Immature natural killer cell (primary cell): Measurements from ENCODE around the gene PDPK1. TPM values are rescaled to one million over a fixed set of nuclear protein-coding genes. Genes with fewer than 3 reads are reported as not detected.

Experiments used
- DNase-seq, 3 donors: peaks; one replicate each; pipeline ENCODE4 v3.0.0; 2022; ENCODE audit warnings: mixed read lengths in 1 of 3
- H3K27ac Mint-ChIP-seq, 6 donors: one replicate each; pipeline ENCODE4 v1.8.0; 2020; ENCODE audit warnings: mixed read lengths in 6 of 6, mild to moderate bottlenecking in 5 of 6, inconsistent platforms in 4 of 6, moderate library complexity in 3 of 6
- H3K27me3 Mint-ChIP-seq, 3 donors: one replicate each; pipeline ENCODE4 v1.8.0; 2020 to 2021; ENCODE audit warnings: low read depth in 3 of 3, mild to moderate bottlenecking in 3 of 3, mixed read lengths in 3 of 3, moderate library complexity in 3 of 3, inconsistent platforms in 1 of 3
- H3K36me3 Mint-ChIP-seq, 3 donors: one replicate each; pipeline ENCODE4 v1.8.0; 2020; ENCODE audit warnings: mixed read lengths in 3 of 3, inconsistent platforms in 2 of 3, mild to moderate bottlenecking in 2 of 3
- H3K4me1 Mint-ChIP-seq, 2 donors: one replicate each; pipeline ENCODE4 v1.8.0; 2020; ENCODE audit warnings: inconsistent platforms in 2 of 2, mild to moderate bottlenecking in 2 of 2, mixed read lengths in 2 of 2, moderate library complexity in 1 of 2
- H3K4me3 Mint-ChIP-seq, 5 donors: one replicate each; pipeline ENCODE4 v1.8.0; 2020; ENCODE audit warnings: mild to moderate bottlenecking in 5 of 5, mixed read lengths in 5 of 5, inconsistent platforms in 3 of 5, moderate library complexity in 3 of 5
- H3K9me3 Mint-ChIP-seq, 6 donors: one replicate each; pipeline ENCODE4 v1.8.0; 2020; ENCODE audit warnings: mild to moderate bottlenecking in 6 of 6, mixed read lengths in 6 of 6, inconsistent platforms in 4 of 6, moderate library complexity in 3 of 6
- polyA plus RNA-seq, 3 donors: library from polyadenylated mRNA; unstranded; fragments of 300-500 nt; fragmentation: Illumina TruSeq; gene quantifications; one replicate each; pipeline ENCODE4 v1.2.3, GENCODE V29; 2021

Gene PDPK1
- polyA plus RNA-seq, result 10 to 100 TPM; 26.3 to 48.8 (median 27.1) TPM

DNA sequence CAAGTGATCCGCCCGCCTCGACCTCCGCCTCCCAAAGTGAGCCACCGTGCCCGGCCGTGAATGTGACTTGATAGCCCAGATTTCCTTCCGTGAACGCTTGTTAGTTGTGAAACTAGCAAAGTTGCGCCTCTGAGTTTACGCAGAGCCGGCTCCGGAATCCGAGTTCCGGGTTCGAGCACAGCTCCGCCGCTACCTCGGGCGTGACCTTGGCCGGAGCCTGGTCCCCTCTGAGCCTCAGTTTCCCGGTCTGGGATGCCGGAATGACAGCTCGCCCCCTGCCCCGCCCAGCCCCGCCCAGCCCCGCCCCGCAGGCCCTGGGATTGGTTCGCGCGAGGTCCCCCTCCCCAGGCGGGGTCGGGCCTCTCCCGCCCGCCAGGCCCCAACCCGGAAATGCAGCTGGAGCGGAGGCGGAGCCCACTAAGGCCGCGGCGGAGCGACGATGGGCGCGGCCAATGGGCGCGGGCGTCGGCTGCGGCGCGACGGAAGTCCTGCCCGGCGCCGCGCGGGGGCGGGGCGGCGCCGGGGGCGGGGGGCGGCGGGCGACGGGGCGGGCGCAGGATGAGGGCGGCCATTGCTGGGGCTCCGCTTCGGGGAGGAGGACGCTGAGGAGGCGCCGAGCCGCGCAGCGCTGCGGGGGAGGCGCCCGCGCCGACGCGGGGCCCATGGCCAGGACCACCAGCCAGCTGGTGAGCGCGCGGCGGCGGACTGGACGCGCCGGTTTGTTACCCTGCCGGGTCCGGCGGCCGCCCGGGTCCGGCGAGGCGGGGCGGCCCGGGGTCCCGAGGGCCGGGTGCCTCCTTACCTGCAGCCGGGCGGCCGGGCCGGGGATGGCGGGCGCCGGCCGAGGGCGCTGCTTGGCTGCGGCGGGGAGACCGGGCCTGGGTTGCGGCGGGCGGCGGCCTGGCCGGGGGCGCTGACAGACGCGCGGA is at the start of gene PDPK1:
PDPK1 (plus strand) TSS at position 571 of the 929 bp plus-strand sequence; CDS start at position 663, 92 bp downstream.
- DNase-seq, result peak; percentile 93 to 97 (median 96)
- peak within 1 kb of the TSS; percentile 91 to 97 (median 94) for H3K27ac Mint-ChIP-seq
- peaks cover 0 to 3% (median 0%) of the 10 kb centered on the region in 6 donors for H3K9me3 Mint-ChIP-seq
- no peaks in the 10 kb centered on the region for H3K36me3 Mint-ChIP-seq
- peaks cover 20 to 23% (median 20%) of the 10 kb centered on the region in 3 donors for H3K27me3 Mint-ChIP-seq
- H3K4me1 Mint-ChIP-seq, result peaks cover 52 to 56% of the 10 kb centered on the region in 2 donors
- peak within 1 kb of the TSS; percentile 81 to 94 (median 91) for H3K4me3 Mint-ChIP-seq

DNA sequence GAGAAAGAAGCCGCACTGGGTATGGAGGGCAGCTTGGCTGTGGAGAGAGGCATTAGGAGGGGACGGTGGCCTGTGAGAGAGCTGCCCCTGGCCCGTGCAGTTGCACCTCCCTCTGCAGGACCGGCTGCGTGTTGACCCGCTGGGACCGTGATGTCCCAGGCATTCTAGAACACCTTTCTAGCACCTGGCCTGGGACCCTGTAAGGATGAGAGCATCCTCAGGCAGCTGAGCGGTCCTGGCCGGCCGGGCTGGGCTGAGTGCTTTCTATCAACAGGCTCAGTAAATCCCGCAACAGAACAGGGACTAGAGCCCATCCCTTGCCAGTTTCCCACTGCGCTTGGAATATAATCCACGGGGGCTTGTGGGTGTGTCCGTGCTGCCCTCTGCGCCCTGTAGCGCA is 48.2 kb upstream of the PDPK1 start:
- peaks cover 25 to 30% of the 10 kb centered on the region in 2 donors for H3K4me1 Mint-ChIP-seq
- no peaks in the 10 kb centered on the region for H3K36me3 Mint-ChIP-seq
- no peaks in the 10 kb centered on the region for H3K9me3 Mint-ChIP-seq
- no peak overlapping the region for H3K27ac Mint-ChIP-seq
- H3K4me3 Mint-ChIP-seq, result peak overlapping the region in 1 of 5 donors; percentile 33
- peaks cover 0 to 6% (median 0%) of the 10 kb centered on the region in 3 donors for H3K27me3 Mint-ChIP-seq
- no peak for DNase-seq

DNA sequence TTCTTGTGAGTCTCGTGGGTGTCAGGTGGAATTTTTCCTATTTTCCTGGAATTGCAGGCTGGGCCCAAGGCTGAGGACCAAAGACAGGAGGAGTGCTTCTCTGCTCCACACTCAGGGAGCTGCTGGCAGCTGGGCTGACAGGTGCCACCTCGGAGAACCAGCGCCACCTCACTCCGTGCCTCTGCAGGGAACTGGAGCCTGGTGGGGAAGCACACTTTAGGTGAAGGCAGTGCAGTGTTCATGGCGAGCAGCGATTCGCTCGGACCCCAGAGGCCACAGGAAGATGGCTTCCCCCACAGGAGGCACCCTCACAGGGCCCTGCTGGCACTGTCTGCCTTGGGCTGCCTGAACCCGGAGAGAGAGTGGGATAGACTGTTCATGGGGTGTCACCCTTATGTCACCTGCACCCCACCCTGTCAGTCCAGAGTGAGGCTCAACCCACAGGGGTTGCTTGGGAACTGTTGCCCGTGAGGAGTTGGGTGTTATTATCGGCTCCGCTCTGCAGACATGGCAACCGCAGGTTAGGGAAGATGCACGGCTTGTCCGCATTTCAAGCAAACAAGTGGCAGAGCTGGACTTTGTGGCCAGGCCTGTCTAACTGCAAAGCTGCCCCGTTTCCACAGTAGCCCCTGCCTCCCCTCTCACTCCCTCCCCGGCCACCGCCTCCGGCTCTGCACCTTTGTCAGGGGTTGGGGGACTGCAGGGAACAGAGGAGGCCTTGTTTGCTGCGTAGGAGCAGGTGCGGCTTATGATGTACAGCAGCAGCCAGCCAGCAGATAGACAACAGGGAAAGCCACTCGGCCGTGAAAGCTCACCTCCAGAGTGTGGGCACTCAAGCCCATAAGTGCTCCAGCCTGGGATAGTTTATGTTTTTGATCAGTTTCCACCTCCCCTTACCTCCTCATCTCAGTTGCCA is 47.4 kb upstream of the PDPK1 start:
- H3K4me1 Mint-ChIP-seq, result peaks cover 22 to 25% of the 10 kb centered on the region in 2 donors
- no peaks in the 10 kb centered on the region for H3K36me3 Mint-ChIP-seq
- no peak for DNase-seq
- H3K27ac Mint-ChIP-seq, result no peak overlapping the region
- peaks cover 0 to 2% (median 0%) of the 10 kb centered on the region in 3 donors for H3K27me3 Mint-ChIP-seq
- no peaks in the 10 kb centered on the region for H3K9me3 Mint-ChIP-seq
- no peak overlapping the region for H3K4me3 Mint-ChIP-seq

DNA sequence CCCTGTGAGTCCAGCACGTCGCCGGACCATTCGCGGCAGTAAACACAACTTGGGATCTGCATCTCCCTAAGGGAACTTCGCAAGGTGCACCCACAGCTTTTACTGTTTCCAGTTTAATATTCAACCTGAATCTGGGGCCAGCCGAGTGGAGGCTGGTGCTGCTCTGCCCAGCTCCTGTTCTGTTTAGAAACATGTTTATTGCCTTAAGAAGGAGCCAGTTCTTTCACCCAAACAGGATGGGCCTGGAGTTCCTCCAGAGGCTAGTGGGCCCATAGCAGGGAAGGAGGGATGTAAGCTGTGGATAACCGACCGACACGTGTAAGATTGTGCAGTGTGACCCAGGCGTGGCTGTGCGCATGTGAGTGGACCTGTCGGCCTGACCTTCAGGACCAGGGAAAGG is 45.5 kb upstream of the PDPK1 start:
- Mint-ChIP-seq H3K27ac (no peak overlapping the region), H3K36me3 (no peaks in the 10 kb centered on the region)
- DNase-seq, result no peak

DNA sequence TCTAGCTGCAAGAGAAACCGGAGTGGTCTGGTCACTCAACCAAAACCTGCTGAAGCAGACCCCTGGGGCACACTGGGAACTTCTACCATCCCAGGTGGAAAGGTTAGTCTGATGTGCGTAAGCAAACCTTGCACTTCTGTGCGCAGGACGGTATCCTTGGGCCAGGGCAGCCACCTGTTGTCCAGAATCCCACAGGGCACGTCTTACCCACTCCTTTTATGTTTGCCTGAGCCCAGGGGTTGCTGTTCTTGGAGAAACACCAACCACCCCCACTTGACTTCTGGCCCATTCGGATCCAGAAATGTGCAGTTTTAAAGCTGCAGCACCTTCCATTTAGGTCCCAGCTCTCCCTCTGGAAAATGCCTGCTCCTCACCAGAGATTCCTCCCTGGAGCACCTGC is 44.2 kb upstream of the PDPK1 start:
- Mint-ChIP-seq H3K36me3 (peaks cover 3 to 6% (median 6%) of the 10 kb centered on the region in 3 donors), H3K4me1 (no peaks in the 10 kb centered on the region), H3K4me3 (no peak overlapping the region), H3K27ac (no peak overlapping the region), H3K27me3 (no peaks in the 10 kb centered on the region), H3K9me3 (no peaks in the 10 kb centered on the region)
- no peak for DNase-seq

More for the DNA sequence above, 45.5 kb upstream of the PDPK1 start:
- Mint-ChIP-seq H3K4me1 (peaks cover 7 to 11% of the 10 kb centered on the region in 2 donors), H3K4me3 (no peak overlapping the region), H3K9me3 (no peaks in the 10 kb centered on the region), H3K27me3 (no peaks in the 10 kb centered on the region)

DNA sequence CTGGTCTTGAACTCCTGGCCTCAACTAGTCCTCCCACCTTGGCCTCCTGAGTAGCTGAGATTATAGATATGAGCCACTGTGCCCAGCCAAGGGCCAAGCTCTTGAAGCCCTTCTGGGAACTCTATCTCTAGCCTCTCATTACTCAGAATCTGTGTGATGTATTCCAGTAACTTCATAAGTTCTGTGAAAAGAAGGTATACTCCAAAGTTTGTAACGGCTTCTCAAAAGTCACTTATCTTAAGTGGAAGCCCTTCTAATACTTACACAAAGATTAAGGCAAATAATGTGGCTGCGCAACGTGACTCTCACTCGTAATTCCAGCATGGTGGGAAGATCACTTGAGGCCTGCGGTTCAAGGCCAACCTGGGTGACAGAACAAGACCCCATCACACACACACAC is 43.2 kb upstream of the PDPK1 start:
- H3K27ac Mint-ChIP-seq, result no peak overlapping the region
- no peak for DNase-seq
- no peaks in the 10 kb centered on the region for H3K4me1 Mint-ChIP-seq
- H3K27me3 Mint-ChIP-seq, result no peaks in the 10 kb centered on the region
- no peak overlapping the region for H3K4me3 Mint-ChIP-seq
- no peaks in the 10 kb centered on the region for H3K9me3 Mint-ChIP-seq
- peaks cover 3 to 6% (median 6%) of the 10 kb centered on the region in 3 donors for H3K36me3 Mint-ChIP-seq

DNA sequence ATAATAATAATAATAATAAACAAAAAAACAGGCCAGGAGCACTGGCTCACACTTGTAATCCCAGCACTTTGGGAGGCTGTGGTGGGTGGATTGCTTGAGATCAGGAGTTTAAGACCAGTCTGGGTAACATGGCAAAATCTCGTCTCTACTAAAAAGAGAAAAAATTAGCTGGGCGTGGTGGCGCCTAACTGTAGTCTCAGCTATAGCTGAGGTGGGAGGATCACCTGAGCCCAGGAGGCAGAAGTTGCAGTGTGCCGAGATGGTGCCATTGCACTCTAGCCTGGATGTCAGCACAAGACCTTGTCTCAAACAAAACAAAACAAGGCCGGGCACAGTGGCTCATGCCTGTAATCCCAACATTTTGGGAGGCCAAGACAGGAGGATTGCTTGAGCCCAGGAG is 42.8 kb upstream of the PDPK1 start:
- DNase-seq, result no peak
- Mint-ChIP-seq H3K27me3 (no peaks in the 10 kb centered on the region), H3K9me3 (no peaks in the 10 kb centered on the region), H3K4me3 (no peak overlapping the region), H3K4me1 (no peaks in the 10 kb centered on the region), H3K27ac (no peak overlapping the region), H3K36me3 (peaks cover 3 to 6% (median 6%) of the 10 kb centered on the region in 3 donors)

DNA sequence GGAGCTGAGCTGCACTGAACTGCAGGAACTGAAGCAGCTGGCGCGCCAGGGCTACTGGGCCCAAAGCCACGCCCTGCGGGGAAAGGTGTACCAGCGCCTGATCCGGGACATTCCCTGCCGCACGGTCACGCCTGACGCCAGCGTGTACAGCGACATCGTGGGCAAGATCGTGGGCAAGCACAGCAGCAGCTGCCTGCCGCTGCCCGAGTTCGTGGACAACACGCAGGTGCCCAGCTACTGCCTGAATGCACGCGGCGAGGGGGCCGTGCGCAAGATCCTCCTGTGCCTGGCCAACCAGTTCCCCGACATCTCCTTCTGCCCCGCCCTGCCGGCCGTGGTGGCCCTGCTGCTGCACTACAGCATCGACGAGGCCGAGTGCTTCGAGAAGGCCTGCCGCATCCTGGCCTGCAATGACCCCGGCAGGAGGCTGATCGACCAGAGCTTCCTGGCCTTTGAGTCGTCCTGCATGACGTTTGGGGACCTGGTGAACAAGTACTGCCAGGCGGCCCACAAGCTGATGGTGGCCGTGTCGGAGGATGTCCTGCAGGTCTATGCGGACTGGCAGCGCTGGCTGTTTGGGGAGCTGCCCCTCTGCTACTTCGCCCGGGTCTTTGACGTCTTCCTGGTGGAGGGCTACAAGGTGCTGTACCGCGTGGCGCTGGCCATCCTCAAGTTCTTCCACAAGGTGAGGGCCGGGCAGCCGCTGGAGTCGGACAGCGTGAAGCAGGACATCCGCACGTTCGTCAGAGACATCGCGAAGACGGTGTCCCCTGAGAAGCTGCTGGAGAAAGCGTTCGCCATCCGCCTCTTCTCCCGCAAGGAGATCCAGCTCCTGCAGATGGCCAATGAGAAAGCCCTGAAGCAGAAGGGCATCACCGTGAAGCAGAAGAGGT is 41.4 kb upstream of the PDPK1 start:
- no peak for DNase-seq
- peaks cover 0 to 1% (median 0%) of the 10 kb centered on the region in 3 donors for H3K27me3 Mint-ChIP-seq
- H3K4me1 Mint-ChIP-seq, result no peaks in the 10 kb centered on the region
- peaks cover 3 to 6% (median 6%) of the 10 kb centered on the region in 3 donors for H3K36me3 Mint-ChIP-seq
- no peak overlapping the region for H3K27ac Mint-ChIP-seq
- H3K9me3 Mint-ChIP-seq, result no peaks in the 10 kb centered on the region
- no peak overlapping the region for H3K4me3 Mint-ChIP-seq

DNA sequence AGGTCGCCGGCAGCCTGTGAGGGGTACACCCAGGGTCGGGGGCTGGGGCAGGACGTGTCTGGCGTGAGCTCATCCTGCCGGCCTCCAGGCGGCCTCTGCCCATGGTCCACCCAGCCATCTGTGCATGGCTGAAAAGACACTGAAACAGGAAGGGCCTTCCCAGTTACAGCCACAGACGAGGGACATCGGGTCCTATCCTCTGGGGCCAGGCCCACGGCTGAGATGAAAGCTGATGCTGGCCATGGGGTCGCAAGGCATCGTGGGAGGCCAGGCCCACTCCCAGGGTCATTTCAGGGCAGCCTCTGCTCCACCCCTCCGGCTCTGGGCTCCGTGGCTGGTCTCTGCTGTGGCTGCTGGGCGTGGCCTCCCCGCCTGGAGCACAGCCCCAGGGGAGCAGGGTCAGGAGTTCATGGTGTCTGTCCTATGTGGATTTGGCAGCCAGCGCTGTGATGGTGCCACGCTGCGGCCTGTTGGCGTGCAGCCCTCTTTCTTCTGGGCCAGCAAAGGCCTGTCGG is 40.6 kb upstream of the PDPK1 start:
- Mint-ChIP-seq H3K4me3 (no peak overlapping the region), H3K4me1 (no peaks in the 10 kb centered on the region), H3K36me3 (peaks cover 3 to 6% (median 6%) of the 10 kb centered on the region in 3 donors), H3K9me3 (no peaks in the 10 kb centered on the region), H3K27ac (no peak overlapping the region), H3K27me3 (peaks cover 0 to 1% (median 0%) of the 10 kb centered on the region in 3 donors)
- no peak for DNase-seq

DNA sequence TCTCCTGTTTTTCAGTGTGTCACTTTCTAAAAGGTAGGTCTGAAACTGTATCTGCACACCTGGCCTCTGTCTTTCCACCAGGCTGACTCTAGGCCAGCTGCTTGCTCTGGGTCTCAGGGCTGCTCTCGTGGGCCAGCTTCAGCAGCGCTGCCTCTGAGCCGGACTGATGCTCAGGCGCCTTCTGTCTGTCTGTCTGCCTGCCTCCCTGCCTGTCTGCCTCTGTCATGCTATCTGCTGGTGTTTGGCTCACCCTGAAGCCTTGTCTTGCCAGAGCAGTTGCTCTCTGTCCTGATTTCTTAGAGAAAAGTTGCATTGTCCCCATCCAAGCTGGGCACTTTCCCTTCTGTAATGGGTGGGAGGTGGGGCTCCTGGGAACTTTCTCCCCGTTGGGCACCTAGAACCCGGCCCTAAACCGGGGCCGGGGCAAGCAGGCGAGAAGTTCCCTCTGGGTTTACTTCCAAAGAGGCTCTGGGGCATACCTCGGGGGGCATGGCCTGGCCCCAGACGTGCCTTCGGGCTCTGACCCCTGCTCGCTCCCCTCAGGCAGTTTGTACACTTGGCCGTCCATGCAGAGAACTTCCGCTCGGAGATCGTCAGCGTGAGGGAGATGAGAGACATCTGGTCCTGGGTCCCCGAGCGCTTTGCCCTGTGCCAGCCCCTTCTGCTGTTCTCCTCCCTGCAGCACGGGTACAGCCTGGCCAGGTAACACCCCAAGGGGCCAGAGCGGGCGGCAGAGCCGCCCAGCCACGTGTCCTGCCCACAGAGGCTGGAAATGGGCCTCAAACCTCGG is 39.9 kb upstream of the PDPK1 start:
- Mint-ChIP-seq H3K4me1 (no peaks in the 10 kb centered on the region), H3K9me3 (no peaks in the 10 kb centered on the region), H3K4me3 (no peak overlapping the region), H3K27me3 (peaks cover 0 to 1% (median 0%) of the 10 kb centered on the region in 3 donors), H3K36me3 (peaks cover 3 to 6% (median 6%) of the 10 kb centered on the region in 3 donors), H3K27ac (peak overlapping the region in 1 of 6 donors; percentile 66)
- no peak for DNase-seq

DNA sequence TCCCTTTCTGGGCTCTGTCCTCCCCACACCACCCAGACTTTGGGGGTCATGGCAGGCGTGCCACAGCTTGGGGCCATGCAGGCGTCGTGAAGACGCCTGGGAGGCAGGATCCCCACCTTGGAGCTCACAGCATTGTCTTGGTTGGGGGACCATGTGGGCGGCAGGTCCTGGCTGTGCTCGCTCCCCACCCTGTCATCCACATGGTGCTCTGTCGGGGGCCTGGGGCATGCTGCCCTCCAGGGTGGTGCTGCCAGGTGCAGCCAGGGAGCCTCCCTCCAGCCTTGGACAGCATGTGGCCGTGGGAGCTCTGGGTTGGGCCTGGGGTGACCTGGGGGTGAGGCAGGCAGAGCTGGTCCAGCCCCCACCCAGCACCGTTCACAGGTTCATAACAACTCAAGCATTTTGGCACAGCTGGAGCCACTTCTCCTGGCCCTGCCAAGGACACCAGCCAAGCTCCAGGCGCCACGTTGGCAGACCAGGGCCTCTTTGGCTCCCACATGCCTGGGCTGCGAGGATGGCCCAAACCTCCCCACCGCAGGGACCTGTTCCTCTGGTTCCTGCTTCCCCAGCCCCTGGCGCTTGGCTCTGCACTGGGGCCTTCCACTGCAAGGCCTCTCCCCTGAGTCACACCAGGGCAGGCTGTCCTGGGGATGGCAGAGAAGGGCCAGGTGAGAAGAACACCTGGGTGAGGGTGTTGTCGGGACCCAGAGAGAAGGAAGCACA is 39.1 kb upstream of the PDPK1 start:
- Mint-ChIP-seq H3K9me3 (no peaks in the 10 kb centered on the region), H3K27me3 (peaks cover 0 to 1% (median 0%) of the 10 kb centered on the region in 3 donors), H3K4me1 (no peaks in the 10 kb centered on the region), H3K36me3 (peaks cover 3 to 6% (median 6%) of the 10 kb centered on the region in 3 donors), H3K27ac (no peak overlapping the region), H3K4me3 (no peak overlapping the region)
- no peak for DNase-seq

DNA sequence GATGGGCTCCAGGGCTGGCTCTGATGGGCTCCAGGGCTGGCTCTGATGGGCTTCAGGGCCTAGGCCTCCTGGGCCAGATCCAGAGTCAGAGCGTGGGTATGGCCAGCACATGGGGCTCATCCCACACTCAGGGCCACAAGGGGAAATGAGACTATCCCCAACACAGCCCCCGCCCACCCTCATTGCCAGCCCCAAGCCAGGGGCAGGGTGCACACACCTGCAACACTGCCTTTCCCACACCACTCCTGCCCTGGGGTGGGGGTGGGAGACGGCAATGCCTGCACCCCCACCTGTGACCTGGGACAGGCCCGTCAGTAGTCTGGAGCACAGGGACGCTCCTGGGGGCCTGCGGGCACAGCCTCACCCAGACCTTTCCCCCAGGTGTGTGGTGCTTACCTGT is 38.4 kb upstream of the PDPK1 start:
- H3K9me3 Mint-ChIP-seq, result no peaks in the 10 kb centered on the region
- no peaks in the 10 kb centered on the region for H3K4me1 Mint-ChIP-seq
- no peak overlapping the region for H3K4me3 Mint-ChIP-seq
- DNase-seq, result no peak
- H3K36me3 Mint-ChIP-seq, result peaks cover 3 to 6% (median 6%) of the 10 kb centered on the region in 3 donors
- peaks cover 0 to 1% (median 0%) of the 10 kb centered on the region in 3 donors for H3K27me3 Mint-ChIP-seq
- H3K27ac Mint-ChIP-seq, result no peak overlapping the region
